GM19239 (cell line): Measurements from ENCODE around the gene WIPI1.
"Not testable (repeated sequence)": the region's sequence is repeated elsewhere in the genome, so short reads cannot be mapped to it uniquely, and the experiment has no call there.

Experiments used
- DNase-seq: peaks from one replicate; pipeline ENCODE4 v3.0.0; 2011; ENCODE audit warnings: low spot score; ENCODE audit not compliant: insufficient read length
- FAIRE-seq: peaks from 2 replicates; lab custom pipeline; 2011; peaks lifted over from hg19 to GRCh38; lab: Jason Lieb, UNC

Gene WIPI1

GRCh38 chr17:68389041-68389440, 68.3 kb downstream of the WIPI1 start:
- no peak for FAIRE-seq
- DNase-seq = no peak

GRCh38 chr17:68387435-68388218, 69.7 kb downstream of the WIPI1 start:
- DNase-seq = no peak
- no peak for FAIRE-seq

- no peak for DNase-seq
- FAIRE-seq = no peak
Measured at GRCh38 chr17:68385490-68386215, 71.6 kb downstream of the WIPI1 start.

- FAIRE-seq (no peak), DNase-seq (no peak)
Measured at GRCh38 chr17:68384941-68385340, 72.4 kb downstream of the WIPI1 start.

- no peak for FAIRE-seq
- no peak for DNase-seq
Measured at GRCh38 chr17:68384471-68384870, 72.8 kb downstream of the WIPI1 start.

GRCh38 chr17:68383443-68384321, 73.6 kb downstream of the WIPI1 start:
- DNase-seq (no peak), FAIRE-seq (no peak)

GRCh38 chr17:68383120-68383442, 74.2 kb downstream of the WIPI1 start:
- FAIRE-seq (no peak), DNase-seq (no peak)

- FAIRE-seq (no peak), DNase-seq (no peak)
Measured at GRCh38 chr17:68382582-68383085, 74.7 kb downstream of the WIPI1 start.

- FAIRE-seq = no peak
- no peak for DNase-seq
Measured at GRCh38 chr17:68381076-68381900, 76.0 kb downstream of the WIPI1 start.

- no peak for FAIRE-seq
Measured at GRCh38 chr17:68379692-68380677, 77.3 kb downstream of the WIPI1 start.

GRCh38 chr17:68379177-68379510, 78.2 kb downstream of the WIPI1 start:
- DNase-seq (no peak), FAIRE-seq (no peak)

More at GRCh38 chr17:68379692-68380677, 77.3 kb downstream of the WIPI1 start:
- no peak for DNase-seq

GRCh38 chr17:68378268-68379176, 78.8 kb downstream of the WIPI1 start:
- no peak for FAIRE-seq
- DNase-seq = no peak

- no peak for FAIRE-seq
- no peak for DNase-seq
Measured at GRCh38 chr17:68377771-68378267, 79.5 kb downstream of the WIPI1 start.

GRCh38 chr17:68376178-68376577, 81.1 kb downstream of the WIPI1 start:
- not testable (repeated sequence) for DNase-seq, FAIRE-seq

GRCh38 chr17:68375566-68375965, 81.7 kb downstream of the WIPI1 start:
- DNase-seq (no peak), FAIRE-seq (no peak)
